Activated CD4-positive, alpha-beta T cell treated with anti-CD3 and anti-CD28 coated beads, Interleukin-2, Interleukin-6, amounts not matched to agents 100 ng/mL and 50 ng/mL, durations not matched to agents 16 hours and 8 hours (primary cell): ENCODE results near the gene VAMP4.
"Not testable (repeated sequence)": the region's sequence is repeated elsewhere in the genome, so short reads cannot be mapped to it uniquely, and the experiment has no call there.

Experiments
- DNase-seq: peaks from one replicate; pipeline ENCODE4 v3.0.0-alpha.2; 2020

Gene VAMP4

GRCh38 chr1:171748651-171749050 lies 6.8 kb upstream of the VAMP4 start:
- DNase-seq, result no peak

DNA sequence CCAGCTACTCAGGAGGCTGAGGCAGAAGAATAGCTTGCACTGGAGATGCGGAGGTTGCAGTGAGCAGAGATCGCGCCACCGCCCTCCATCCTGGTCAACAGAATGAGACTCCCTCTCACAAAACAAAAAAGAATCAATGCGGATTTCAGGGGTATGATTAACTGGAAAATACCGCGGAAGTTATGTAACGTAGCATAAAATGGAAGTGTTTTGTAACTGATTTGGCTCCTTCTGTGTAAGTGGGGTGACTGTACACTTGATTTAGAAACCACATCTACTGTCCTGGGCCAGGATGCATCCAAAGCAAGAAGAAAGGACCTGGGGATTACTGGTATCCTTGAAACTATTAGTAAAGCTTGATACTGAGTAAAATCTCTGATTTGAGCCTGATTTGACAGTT lies 3.1 kb upstream of the VAMP4 start:
- no peak for DNase-seq

GRCh38 chr1:171743081-171743870 lies 1.4 kb upstream of the VAMP4 start:
- DNase-seq, result peak; percentile 20

GRCh38 chr1:171742577-171742922 lies 685 bp upstream of the VAMP4 start:
- DNase-seq, result peak; percentile 30

DNA sequence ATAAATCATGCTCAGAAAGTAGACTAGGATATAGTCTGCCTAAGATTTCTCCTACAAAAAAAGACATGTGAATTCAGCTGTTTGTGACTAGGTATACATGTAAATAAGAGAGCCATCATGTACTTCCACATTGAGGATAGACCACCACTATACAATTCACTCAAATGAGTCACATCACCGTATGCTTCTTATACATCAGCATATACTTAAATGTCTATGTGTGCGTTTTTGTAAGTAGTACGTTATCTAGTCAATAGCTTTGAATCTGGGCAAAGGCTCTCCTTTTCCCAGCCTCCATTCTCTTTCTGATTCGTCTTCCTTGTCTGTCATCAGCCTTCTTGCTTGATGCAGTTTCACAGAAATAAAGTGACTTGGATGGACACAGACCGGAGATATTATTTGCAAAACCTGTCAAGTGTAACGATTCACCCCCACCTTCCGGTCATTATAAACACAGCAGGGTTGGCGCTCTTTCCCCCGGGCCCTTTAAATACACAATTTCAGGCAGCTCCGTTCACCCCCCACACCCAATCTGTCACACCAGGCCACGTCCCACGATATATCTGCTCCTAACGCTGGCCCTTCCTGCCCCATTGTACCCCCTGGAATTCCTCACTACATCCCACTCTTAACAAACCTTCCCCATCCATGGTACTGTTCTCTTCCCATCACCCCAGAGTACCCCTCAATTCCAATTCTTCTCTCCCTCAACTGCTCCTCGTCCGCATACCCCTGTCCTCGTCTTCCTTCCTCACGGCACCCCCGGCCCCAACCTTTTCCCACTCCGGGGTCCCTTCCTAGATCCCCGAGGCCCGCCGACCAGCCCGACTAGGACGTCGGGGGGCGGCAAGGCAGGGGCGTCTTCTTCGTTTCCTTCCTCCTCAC lies 636 bp downstream of the VAMP4 start:
- DNase-seq, result peak; percentile 63

GRCh38 chr1:171740356-171740863 lies 1.5 kb downstream of the VAMP4 start:
- no peak for DNase-seq

DNA sequence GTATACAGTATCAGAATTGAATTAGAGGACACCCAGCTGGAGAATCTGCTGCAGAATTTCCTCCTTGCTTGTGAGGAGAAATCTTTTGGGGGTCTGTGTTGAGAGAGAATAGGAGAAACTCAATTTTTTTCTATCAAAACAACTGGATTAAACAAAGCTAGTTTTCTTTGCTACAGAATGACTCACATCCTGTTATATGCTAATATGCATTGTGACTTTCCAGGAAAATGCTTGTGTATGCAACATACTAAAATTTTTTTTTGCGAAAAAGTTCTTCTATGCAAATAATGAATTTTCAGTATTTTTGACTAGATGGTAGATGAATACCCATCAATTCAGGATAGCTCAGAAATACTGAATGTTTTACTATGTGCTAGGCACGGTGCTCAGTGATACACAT lies 2.2 kb downstream of the VAMP4 start:
- DNase-seq, result peak; percentile 33

DNA sequence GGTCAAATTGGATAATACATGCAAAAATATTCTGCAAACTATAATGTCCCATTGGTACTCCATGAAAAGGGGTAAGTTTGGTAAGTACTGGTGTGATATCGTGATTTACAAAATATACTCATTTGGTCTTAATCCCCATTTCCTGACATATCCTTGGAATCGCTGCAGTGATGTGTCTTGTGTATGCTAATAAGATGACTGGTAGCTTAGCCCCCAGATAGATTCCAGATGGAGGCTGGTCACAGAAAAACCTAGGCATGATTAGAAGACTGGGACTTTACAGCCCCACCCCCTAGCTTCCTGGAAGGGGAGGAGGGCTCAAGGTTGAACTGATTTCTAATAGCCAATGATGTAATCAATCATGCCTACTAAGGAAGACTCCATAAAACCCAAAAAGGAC lies 3.0 kb downstream of the VAMP4 start:
- DNase-seq, result no peak

DNA sequence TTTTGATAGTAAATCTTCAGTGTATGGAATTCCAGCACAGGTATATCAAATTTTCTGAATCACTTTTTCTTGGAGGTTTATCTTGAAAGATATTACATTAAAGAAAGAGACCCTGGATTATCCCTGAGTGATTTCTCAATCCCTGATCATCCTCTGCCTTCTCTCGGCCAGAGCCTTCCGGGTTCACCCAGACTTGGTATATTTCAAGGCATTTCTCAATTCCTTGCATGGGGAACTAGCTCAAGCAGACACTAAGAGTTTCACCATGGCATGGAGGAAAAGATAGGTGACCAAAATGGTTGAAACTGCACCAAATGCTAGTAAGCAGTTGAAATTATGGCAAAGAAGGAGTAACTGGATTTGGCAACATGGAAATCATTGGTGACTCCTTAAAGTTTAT lies 5.7 kb downstream of the VAMP4 start:
- no peak for DNase-seq

DNA sequence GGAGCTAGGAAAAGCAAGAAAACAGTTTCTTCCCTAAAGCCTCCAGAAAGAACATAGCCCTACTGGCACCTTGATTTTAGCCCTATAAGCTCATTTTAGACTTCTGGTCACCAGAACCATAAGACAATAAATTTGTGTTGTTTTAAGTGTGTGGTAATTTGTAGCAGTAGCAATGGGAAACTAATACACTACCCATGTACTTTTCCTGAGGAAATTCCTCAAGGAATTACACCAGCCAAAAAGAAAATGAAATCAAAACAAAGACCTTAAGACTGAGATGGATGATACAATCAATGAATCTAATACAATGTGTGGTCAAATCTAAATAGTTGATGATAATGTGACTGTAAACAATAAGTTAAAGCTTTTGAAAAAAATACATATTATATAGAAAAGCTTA lies 11.8 kb downstream of the VAMP4 start:
- DNase-seq, result no peak

- no peak for DNase-seq
Measured at GRCh38 chr1:171727778-171728177, 14.1 kb downstream of the VAMP4 start.

DNA sequence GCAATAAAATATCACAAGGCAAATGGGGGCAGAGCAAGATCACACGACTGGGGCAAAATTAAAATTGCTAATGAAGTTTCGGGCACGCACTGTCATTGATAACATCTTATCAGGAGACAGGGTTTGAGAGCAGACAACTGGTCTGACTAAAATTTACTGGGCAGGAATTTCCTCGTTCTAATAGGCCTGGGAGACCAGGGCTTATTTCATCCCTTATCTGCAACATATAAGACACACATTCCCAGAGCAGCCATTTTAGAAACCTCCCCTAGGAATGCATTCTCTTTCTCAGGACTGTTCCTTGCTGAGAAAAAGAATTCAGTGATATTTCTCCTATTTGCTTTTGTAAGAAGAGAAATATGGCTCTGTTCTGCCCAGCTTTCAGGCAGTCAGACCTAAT lies 18.7 kb downstream of the VAMP4 start:
- not testable (repeated sequence) for DNase-seq

GRCh38 chr1:171718848-171719247 lies 23.0 kb downstream of the VAMP4 start:
- no peak for DNase-seq

DNA sequence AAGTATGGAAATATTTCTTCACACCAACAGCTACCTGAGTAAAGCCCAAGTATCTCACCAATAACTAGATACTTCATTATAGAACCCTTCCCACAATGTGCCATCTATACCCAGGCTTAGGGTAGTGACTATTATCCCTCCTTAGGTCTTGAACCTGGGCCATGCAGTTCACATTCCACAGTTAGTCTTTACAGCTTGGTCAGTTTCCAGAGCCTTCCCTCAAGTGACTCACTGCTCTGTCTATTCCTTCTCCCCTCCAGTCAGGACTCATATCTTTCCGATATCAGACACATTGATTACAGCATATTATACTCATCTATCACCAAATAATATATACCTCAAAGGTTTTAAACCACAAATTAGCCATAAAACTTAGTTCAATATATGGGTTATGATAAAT lies 23.6 kb downstream of the VAMP4 start:
- no peak for DNase-seq

GRCh38 chr1:171717062-171717718 lies 24.7 kb downstream of the VAMP4 start:
- DNase-seq, result no peak

- DNase-seq, result no peak
Measured at GRCh38 chr1:171716616-171717015, 25.2 kb downstream of the VAMP4 start.

DNA sequence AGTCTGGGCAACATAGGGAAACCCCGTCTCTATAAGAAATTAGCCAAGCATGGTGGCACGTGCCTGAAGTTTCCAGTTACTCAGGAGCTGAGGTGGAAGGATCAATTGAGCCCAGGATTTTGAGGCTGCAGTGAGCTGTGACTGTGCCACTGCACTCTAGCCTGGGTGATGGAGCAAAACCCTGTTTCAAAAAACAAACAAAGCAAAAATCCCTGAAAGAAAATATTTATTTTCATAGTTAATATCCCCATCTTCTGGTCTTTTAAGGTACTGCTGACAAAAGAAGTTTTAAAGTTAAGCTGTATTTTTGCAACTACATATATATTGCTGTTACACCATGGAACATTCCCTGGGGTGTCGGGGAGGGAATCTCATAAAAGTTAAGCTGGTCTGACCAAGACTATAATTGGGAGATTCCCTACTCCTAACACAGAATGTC lies 26.0 kb downstream of the VAMP4 start:
- no peak for DNase-seq

DNA sequence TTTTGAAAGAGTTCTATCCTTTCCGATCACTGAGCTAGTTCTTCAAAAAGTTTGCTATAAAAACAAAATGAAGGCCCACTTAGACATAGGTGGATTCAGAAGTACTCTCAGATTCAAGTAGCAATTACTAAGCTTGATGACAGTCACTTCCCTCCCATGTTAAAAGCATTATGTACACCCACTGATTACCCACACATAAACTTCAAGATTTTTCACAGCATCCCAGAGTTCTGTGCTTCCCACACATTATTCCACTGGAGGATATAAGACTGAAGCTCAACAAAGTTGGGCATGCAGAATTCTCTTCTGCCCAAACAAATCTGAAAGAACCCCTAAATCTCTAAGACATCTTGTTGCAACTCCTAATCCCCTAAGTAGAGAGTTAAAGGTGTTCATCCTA lies 29.5 kb downstream of the VAMP4 start:
- no peak for DNase-seq

- no peak for DNase-seq
Measured at GRCh38 chr1:171711643-171712042, 30.2 kb downstream of the VAMP4 start.

DNA sequence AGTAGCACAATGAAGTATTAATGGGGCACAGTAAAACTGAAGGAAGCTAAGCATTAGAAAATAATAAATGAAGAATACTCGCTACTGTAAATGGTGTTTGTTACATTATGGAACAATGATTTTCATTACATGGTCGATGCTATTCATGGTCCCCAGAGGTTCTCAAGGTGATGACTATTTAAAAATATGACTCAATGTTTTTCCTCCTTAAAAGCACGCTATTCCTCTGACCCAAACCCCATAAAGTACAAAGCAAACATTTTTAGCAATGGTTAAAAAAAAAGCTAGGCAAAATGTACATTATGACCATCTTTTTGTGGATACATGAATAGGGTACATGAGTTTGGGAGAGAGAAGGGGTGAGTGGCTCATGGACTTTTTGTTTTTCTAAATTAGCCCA lies 34.3 kb downstream of the VAMP4 start:
- no peak for DNase-seq

DNA sequence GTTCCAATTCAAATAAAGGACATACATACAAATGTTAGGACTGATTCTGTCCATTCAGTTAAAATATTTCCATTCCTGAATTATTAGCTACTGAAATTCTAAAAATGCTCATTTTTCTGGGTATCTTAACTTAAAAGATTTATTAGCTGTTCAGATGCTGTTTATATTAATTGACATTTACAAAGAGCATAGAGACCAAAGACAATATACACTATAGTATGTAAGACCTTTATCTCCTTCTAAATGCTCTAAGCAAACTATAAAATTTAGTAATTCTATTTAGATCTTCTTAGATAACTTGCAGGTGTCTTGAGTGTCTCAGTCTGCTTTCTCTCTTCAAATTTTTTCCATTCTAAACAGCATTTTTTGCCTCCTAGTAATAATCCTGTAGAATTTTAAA lies 39.3 kb downstream of the VAMP4 start:
- no peak for DNase-seq

- no peak for DNase-seq
Measured at GRCh38 chr1:171699531-171699930, 42.3 kb downstream of the VAMP4 start.

DNA sequence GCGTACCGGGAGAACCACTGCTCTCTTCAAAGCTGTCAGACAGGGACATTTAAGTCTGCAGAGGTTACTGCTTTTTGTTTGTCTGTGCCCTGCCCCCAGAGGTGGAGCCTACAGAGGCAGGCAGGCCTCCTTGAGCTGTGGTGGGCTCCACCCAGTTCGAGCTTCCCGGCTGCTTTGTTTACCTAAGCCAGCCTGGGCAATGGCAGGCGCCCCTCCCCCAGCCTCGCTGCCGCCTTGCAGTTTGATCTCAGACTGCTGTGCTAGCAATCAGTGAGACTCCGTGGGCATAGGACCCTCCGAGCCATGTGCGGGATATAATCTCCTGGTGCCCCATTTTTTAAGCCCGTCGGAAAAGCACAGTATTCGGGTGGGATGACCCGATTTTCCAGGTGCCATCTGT lies 46.1 kb downstream of the VAMP4 start:
- not testable (repeated sequence) for DNase-seq
